GM19452 (cell line): ENCODE measurements around the gene PRKCA.

Source experiments
- ATAC-seq: cut with Tn5 transposase; IDR thresholded peaks from one replicate; pipeline ENCODE4 v1.9.1; 2021; ENCODE audit not compliant: unreplicated experiment

Gene PRKCA

DNA sequence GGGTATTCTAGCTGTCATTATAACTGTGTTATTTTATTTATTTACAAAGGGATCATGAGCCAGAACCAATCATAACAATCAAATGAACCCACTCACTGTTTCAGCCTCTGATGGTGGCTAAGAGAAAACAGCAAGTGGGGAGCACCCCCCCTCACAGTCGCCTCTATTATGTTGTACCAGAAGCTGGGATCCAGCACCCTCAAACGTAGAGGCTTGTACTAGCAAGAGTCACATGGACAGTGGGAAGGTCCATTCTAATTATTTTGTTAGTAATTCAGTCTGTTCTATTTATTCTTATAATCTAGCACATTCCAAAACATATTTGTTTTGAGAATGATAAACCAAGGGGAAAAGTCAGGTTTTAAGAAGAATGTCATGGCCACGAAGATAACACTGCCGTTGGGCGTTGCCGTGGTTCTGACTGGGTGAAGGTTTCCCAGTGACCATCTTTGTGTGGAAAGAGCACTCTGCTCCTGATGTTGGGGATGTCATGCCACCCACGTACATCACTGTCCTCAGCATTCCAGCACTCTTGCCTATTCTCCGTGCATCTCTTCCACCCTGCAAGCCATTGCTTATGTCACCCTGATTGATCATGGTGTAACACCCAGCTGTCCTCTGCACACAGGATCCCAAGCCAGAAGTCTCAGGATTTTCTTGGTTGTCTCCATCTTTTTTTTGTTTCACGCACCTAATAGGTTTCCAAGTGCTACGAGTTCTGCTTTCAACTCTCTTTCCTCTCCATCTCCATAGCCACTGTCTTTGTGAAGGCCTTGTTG, 205.8 kb downstream of the PRKCA start:
- no peak for ATAC-seq

DNA sequence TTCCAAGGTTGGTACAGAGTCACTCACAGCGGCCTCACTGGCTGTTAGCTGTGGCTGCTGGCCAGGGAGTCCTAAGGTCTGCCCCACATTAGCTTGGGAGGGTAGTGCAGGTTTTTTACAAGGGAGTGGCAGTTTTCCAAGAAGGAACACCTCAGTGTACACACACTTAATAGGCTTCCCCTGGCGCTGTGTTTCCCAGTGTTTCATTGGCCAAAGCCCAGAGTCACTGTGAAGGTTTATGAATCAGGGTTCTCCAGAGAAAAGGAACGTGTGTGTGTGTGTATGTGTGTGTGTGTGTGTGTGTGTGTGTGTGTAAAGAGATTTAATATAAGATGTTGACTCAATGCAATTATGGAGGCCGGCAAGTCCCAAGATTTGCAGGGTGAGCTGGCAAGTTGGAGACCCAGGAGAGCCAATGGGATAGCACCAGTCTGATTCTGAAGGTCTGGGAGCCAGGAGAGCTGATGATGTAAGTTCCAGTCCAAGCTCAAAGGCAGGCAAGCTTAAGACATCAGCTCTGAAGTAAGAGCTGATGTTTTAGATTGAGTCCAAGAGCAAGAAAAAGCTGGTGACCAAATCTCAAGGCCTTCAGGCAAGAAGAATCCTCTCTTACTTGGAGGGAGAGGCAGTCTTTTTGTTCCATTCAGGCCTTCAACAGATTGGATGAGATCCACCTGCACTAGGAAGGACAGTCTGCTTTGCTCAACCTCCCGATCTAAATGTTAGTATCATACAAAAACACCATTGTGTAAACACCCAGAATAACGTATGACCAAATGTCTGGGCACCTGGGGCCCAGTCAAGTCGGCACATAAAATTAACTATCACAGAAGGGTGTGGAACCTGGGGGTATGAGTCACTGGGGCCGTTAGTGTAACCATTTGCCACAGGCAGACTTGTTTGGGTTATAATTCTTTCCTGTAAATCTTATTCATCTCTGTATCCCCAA, 206.8 kb downstream of the PRKCA start:
- ATAC-seq, result no peak

DNA sequence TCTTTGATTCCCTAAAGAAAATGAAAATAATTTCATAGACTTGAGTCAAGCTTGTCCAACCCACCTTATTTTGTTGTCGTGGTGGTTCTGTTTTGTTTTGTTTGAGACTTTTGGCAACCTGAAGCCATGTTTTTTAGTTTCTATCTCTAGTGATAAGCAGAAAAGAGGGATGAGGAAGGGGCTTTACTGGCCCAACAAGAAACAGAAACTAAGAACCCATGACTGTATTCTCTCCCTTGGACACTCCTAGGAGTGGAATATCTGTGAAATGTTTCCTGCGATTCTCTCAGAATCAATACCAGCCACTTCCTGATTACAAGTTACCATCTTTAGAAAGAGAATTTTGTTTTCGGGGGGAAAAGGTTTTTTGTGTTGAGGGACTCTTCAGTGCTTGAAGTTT, 207.5 kb downstream of the PRKCA start:
- ATAC-seq, result no peak

DNA sequence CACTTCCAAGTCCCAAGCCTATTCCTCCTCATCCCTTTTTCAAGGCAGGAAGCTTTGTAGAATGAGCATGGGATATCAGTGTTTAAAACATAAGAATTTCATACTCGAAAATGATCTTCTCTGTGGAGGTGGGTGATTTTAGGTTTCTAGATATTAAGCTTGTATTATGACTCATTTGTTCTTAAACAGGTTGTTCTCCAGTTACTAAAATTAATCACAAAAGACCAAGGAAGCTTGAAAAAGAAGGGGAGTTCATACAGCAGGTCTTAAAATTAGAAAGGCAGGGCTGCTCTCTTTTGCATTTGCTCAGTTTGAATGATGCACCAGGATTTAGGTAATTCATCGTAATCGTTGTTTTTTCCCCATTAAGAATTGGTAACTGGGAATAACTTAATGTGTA, 208.7 kb downstream of the PRKCA start:
- ATAC-seq, result no peak

DNA sequence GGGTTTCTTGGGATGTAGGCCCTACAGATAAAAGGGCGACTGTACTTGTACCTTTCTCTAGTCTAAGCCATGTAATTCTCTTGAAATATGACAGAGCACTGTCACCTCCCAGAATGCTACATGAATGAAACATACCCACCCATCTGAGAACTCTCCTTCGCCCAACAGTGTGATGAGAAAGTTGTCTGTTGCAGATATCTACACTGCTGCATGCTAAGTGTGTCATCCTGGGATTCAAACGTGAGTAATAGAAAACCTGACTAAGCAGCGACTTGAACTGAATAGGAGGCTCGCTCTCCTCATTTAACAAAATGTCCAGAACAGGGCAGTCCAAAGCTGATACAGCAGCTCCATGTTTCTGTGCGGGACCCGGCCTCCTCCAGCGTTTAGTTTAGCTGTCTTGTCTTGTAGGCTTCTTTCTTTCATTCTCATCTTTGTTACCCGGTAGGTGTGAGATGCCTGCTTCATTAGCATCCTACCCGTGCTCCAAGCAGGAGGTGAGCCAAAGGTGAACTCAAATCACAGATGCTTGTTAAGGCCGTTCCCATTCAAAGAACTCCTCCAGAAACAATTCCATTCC, 211.9 kb downstream of the PRKCA start:
- no peak for ATAC-seq

DNA sequence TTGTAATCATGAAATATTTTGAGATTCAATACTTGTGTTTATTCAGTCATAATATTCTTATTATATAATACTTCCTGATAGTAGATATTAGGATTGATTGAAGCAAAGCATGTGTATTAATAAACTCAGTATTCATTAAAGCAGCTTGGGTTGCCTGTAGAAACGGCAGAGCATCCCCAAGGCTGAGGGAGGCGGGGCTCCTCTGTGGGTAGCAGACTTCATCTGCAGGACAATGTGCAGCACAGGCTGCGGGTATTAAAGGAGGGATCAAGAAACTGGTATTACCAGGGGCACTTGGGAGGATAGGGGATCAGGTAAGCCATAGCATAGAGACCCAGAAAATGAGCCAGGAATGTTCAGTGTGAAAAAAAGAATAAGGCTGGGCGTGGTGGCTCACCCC, 213.6 kb downstream of the PRKCA start:
- ATAC-seq, result no peak

DNA sequence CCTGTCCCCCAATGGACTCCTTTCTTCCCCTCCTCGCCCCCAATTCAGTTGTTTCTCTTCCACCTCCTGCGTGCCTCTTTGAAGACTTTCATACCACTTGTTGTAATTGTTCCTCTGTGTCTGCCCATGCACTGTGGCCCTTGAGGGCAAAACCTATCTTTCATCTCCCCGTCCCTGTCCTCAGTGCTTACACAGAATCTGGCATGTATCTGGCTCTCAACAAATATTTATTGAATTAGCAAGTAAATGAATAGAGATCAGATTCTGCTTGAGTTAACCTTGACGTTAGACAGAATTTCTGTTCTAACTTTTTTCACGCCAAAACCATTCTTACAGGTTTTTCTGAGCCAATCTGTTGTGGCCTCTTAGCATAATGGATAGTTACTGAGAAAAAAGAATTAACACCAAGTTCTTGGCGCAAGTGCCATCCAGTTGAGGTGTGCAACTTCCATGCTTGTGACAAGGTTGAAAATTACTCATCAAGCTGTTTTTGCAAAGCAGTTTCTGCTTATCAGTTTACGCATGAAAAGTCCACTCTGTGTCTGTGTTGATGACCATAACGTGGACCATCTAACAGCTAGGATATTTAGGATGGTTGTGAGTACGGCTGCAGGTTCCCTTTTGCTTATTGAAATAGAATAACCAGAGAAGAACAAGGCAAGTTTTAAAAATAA, 215.1 kb downstream of the PRKCA start:
- no peak for ATAC-seq

DNA sequence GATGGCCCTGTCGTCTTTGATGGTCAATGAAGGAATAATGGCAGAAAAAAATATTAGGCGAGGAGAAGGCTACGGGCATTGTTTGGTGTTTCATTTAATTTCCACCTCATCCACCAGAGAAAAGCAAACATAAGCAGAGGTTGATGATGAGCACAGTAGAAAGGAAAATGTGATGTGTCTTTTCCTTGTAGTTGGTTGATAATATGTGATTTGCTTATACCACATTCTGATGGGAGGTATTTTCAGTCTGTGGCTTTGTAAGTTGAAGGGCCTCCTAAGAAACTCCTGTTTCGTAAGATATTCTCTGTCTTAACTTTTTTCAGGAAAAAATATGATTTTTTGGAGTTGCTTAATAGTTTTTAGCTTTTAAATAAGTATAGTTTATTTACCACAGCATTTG, 215.7 kb downstream of the PRKCA start:
- ATAC-seq, result no peak

DNA sequence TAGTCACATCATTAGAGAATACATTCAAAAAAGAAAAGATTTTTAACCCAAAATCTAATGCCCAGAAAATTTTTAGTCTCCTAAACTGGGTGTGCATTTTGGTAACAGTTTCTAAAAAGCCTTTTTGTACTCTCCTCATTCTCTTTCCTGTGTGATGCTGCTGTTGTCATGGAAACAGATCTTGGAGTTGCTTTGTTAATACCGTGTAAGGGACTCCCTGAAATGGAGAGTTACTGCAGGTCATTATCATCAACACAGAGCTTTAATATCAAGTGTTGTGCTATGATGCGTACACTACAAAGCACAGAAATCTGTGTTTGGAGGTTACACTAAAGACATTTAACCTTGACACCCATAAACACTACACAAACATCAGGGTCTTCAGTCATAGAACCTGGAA, 216.3 kb downstream of the PRKCA start:
- ATAC-seq, result no peak

DNA sequence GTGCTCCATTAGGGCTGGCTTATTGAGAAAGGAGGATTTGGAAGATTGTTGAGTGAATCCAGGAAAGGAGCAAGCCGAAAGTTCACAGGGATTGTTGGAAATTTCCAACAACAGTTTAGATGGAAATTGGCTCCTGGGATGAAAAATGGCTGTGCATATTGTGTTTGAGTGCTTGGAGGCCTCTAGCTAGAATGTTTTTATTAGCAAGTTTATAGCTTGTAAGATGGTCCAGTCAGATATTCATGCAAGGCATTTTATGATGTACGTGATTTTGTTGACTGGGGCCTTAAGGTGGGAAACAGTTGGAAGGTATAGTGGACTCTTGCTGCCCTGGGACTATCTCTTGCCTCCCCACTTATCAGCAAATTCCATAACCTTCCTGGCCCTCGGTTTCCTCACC, 216.7 kb downstream of the PRKCA start:
- ATAC-seq, result no peak

DNA sequence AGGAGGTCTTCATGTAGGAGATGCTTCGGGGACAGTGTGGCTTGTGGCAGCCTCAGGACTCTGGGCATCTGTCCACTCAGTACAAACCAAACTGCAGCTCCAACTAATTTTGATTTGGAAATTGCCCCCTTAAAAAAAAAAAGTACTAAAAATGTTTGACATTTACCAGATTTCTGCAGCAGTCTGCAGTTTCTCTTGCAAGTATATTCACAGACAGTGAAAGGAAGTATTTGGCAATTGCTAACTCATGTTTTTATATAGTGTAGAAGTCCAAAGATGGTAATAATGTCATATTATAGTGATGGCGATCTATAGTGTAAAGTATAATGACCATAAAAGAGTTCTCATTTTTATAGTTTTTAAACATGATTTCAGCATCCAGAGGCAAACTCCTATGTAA, 218.6 kb downstream of the PRKCA start:
- ATAC-seq, result no peak

DNA sequence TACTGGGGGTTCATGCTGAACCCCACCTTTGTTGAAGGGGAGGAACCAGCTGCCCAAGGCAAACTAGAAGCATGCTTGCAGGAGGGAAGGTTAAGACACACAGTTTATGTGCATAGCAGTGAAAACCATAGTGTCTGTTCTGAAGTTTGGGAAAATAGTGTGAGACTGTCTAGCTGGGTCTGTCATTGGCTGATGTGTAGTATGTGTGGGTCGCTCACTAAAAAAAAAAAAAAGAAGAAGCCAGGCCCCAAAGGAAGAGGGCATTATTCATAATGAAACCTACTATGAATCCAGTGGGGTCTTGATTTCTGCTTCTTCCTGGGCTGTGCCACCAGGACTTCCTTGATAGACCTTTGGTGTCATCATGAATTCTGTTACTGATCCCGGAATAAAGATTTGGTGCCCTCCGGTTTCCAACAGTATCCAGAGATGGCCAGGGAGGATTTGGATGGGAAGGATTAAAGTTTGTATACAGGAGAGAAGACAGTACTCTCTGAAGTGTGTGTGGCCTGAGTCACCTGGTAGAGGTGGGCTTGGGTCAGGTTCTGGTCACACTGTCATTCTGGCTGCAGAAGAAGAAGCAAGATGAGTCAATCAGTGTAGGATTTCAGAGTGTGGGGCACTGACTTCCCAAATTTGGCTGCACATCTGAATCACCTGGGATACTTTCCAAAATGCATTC, 220.3 kb downstream of the PRKCA start:
- ATAC-seq, result no peak

DNA sequence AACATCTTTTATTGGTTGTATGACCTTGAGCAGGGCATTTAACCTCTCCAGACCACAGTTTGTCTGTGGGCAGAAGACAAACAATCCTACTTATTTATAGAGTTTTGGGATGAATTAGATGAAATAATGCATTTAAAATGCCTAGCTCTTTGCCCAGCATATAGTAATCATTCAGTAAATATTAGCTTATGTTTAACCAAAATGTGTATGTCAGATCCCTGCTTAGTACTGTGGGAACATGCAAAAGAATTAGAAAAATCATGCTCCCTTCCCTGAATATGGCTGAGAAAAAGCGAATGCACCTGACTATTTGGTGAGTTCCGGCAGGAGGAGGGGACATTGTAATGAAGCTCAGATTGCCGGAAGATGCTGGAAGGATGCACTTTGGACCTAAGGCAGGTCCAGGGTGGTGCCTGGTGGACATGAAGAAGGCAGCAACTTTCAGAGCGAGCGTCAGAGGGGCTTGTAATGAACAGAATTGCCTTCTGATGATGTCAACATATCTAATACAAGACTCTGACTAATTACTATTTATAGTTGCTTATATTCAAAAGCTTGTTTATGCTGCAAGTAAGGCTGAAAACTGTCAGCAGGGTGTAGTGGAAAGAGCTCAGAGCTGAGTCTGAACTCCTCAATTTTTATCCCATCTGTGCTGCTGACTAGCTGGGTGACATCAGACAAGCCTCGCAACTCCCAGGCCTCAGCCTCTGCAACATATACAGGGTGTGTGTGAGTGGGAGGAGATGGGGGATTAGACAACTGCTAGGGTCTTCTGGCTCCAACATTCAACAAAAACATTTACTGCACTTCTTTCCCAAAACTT, 221.2 kb downstream of the PRKCA start:
- no peak for ATAC-seq

DNA sequence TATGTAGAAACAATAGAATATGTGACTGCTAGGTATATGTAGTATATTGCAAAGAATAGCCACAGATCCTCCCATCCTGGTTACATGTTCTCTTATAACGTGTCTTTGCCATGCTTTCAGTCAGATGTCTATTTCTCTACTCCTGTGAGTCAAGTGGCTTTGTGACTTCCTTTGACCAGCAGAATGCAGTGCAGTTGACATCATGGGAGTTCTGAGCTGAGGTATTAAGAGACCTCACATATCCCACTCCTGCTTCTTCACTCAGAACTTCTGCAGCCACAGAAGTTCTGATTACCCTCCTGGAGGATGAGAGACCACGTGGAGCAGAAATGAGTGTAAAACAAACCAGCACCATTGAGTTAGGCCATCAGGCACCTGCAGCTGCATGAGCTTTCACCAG, 222.5 kb downstream of the PRKCA start:
- ATAC-seq, result no peak

DNA sequence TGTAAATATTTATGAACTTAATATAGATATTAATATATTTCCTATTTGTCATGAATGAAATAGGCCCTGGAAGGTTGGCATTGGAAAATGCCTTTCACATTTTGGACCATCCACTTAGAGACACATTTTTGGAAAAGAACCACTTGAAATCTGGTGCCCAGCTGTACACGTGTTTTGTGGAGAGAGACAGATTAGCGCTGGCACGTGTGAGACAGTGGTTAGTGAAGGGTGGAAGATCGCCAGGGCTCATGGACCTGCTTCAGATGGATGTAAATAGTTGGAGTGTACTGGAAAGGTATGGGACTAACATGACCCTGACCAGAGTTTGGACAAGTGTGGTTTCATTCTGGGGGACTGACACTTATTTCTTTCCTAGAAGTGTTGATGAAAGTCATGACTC, 222.9 kb downstream of the PRKCA start:
- no peak for ATAC-seq

DNA sequence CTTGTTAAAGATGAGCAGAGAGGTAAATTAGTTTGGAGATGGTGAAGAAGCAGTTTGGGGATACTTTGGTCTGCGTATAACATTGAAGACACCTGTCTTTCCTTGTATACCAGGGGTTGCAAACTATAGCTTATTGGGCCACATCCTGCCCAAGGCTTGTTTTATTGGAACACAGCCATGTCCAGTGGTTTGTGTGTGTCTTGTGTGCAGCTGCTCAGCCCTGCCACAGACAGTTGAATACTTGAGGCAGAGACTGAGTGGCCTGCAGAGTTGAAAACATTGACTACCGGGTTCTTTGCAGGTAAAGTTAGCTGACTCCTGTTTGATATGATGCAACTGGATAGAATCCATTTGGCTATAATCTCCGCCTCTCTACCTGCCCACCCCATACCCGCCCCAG, 224.4 kb downstream of the PRKCA start:
- ATAC-seq, result no peak

DNA sequence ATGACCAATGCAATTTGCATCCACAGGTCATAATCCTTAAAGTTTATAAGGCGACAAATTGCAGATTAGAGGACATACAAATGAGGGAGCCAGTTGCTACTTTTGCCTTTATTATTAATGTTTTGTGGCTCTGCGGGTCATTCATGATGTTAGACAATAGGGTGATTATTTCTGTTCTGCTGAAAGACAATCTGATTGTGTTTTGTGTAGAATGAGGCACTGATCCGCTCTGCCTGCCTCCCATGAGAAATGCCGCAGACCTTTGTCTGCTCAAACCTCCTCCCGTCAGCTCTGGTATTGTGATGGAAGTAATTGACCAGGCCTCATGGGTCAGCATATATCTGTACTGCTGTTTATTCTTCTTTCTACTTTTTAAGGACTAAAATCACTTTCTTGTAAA, 224.9 kb downstream of the PRKCA start:
- no peak for ATAC-seq

DNA sequence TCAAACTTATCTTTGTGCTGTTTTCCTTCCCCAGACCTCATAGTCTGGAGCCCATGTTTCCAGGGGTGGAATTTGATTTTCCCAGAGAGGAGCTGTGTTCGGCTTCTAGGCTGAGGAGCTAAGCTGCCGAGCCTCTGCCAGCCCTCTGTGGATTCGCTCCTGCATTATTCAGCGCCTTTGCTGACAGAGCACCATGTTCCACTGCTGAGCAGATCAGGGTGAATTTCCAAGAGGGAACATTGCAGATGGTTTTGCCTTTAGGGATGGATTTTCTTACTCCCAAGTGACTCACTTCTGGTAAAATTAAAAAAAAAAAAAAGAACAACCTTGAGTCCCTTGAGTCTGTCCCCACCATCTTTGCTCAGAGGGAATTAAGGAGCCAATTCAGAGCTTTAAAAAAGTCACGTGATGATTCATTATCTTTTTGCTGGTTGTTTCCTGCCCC, 229.5 kb downstream of the PRKCA start:
- ATAC-seq, result no peak

DNA sequence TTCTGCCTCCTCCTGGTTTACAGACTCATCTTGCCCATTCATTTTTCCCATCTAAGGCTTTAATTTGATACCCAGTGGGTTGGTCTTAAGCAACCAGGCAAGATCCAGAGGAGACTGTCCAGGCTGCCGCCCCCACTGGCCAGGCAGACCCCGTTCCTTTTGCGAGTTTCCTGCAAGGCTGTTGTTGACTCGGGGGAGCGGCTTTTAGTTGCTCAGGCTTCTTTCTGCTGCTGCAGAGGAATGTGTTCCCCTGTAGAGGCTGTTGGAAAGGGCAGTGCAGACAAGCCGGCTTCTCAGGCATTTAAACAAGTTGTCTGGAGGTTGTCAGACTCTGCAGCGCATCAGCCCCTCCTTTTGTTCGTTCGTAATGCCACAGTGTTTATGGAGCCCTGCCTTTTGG, 231.2 kb downstream of the PRKCA start:
- ATAC-seq, result no peak

DNA sequence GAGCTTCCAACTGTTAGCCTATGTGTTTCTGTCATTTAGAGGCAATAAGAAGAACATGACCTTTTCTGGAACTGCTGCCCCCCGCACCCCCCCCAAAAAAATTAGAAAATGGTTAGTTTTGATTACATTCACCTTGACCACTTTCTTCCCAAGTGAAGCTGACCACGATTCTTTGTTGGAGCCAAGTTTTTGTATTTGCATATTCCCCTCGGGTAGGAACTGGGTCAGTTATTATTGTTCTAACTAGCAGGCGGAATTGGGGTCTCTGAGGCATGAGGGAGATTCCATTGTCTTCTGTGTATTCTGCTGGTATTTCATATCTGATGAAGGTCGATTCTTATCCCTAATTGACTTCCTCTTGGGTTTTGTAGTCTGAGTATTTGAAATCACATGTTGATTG, 231.6 kb downstream of the PRKCA start:
- ATAC-seq, result no peak
